Measurements from ENCODE around the gene GLOD4.
"Not testable (repeated sequence)": the region's sequence is repeated elsewhere in the genome, so short reads cannot be mapped to it uniquely, and the experiment has no call there.

DNA sequence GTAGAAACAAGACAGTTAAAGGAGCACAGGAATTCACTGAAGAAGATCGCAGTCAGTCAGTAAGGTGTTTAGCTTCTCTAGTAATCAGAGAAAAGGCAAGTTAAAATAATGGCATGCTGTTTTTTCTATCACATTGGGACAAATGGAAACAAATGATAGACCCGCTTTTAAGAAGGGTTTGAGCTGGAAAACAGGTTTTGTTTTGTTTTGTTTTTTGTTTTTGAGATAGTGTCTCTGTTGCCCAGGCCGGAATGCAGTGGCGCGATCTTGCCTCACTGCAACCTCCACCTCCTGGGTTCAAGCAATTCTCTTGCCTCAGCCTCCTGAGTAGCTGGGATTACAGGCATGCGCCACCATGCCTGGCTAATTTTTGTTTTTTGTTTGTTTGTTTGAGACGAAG lies 3.8 kb upstream of the GLOD4 start:
- TF ChIP-seq, protein P1, sequence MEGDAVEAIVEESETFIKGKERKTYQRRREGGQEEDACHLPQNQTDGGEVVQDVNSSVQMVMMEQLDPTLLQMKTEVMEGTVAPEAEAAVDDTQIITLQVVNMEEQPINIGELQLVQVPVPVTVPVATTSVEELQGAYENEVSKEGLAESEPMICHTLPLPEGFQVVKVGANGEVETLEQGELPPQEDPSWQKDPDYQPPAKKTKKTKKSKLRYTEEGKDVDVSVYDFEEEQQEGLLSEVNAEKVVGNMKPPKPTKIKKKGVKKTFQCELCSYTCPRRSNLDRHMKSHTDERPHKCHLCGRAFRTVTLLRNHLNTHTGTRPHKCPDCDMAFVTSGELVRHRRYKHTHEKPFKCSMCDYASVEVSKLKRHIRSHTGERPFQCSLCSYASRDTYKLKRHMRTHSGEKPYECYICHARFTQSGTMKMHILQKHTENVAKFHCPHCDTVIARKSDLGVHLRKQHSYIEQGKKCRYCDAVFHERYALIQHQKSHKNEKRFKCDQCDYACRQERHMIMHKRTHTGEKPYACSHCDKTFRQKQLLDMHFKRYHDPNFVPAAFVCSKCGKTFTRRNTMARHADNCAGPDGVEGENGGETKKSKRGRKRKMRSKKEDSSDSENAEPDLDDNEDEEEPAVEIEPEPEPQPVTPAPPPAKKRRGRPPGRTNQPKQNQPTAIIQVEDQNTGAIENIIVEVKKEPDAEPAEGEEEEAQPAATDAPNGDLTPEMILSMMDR (IDR thresholded peaks at IDR 0.05; ENCODE audit: borderline replicate concordance, extremely low read depth, low read length, poor library complexity, severe bottlenecking) = not testable (repeated sequence)
- TF ChIP-seq EZH2 (IDR thresholded peaks at IDR 0.05; ENCODE audit: borderline replicate concordance, low read depth, low read length, severe bottlenecking) = not testable (repeated sequence)

Data from DND-41 (cell line).